Measurements from ENCODE around the gene COG3. TPM values are rescaled to one million over a fixed set of nuclear protein-coding genes. Genes with fewer than 3 reads are reported as not detected.
A peak's percentile ranks its signal among the peaks of the same experiment; 100 is the strongest.

The COG3 gene
- total and polyA plus RNA-seq, 10 of the 15 experiments (the other 5 are each of a cell fraction or from before 2014, with no cell fraction given): 6.1 to 35.1 (median 22.6) TPM

- TF ChIP-seq ZBTB4 (CRISPR knock-in tag; IDR thresholded peaks at IDR 0.05) (no peak), EZH2 (IDR thresholded peaks at IDR 0.05; ENCODE audit: borderline replicate concordance, control insufficient read depth, low read depth, low read length) (no peak), ZNF687 (IDR thresholded peaks at IDR 0.05) (no peak), USF2 (IDR thresholded peaks at IDR 0.05; ENCODE audit: borderline replicate concordance, low read depth, low read length) (no peak), STAT3 (IDR thresholded peaks at IDR 0.05; ENCODE audit: low read depth, low read length) (no peak), RAD51 (IDR thresholded peaks at IDR 0.05) (no peak), CEBPZ (IDR thresholded peaks at IDR 0.05; ENCODE audit: low read depth, low read length) (no peak), RB1 (IDR thresholded peaks at IDR 0.05; ENCODE audit: borderline replicate concordance) (no peak), CHD2 (IDR thresholded peaks at IDR 0.05; ENCODE audit: borderline replicate concordance, low read depth, low read length) (no peak), NFIC (IDR thresholded peaks at IDR 0.05; ENCODE audit: low read depth, low read length) (no peak), EED (IDR thresholded peaks at IDR 0.05; ENCODE audit: low read depth) (no peak), STAT1 (conservative IDR thresholded peaks at IDR 0.05) (no peak), ZSCAN29 (IDR thresholded peaks at IDR 0.05) (no peak), PBX3 (IDR thresholded peaks at IDR 0.05; ENCODE audit: insufficient replicate concordance, low read depth, low read length) (peak; percentile 25), IKZF2 (IDR thresholded peaks at IDR 0.05) (peak; percentile 58 to 71; a peak in 2 of 4 replicates), FOXM1 (IDR thresholded peaks at IDR 0.05; ENCODE audit: low read depth, low read length) (no peak), SREBF1 (IDR thresholded peaks at IDR 0.05; ENCODE audit: low read length) (no peak), EP300 (IDR thresholded peaks at IDR 0.05; ENCODE audit: borderline replicate concordance in 1 of 2, control insufficient read depth in 1 of 2, low read depth in 2 of 2, low read length in 2 of 2) (peak in 1 of 2 experiments; percentile 54; a peak in 2 of 4 replicates)
These were observed 73.6 kb downstream of the COG3 start (continued) for GRCh38 chr13:45538382-45538781.
